DMS 273 (cell line): ENCODE data around the gene FOXG1.

Experiments used
- DNase-seq: peaks from one replicate; lab custom pipeline; 2025; ENCODE audit not compliant: unreplicated experiment; lab: John Stamatoyannopoulos, UW

FOXG1 gene

DNA sequence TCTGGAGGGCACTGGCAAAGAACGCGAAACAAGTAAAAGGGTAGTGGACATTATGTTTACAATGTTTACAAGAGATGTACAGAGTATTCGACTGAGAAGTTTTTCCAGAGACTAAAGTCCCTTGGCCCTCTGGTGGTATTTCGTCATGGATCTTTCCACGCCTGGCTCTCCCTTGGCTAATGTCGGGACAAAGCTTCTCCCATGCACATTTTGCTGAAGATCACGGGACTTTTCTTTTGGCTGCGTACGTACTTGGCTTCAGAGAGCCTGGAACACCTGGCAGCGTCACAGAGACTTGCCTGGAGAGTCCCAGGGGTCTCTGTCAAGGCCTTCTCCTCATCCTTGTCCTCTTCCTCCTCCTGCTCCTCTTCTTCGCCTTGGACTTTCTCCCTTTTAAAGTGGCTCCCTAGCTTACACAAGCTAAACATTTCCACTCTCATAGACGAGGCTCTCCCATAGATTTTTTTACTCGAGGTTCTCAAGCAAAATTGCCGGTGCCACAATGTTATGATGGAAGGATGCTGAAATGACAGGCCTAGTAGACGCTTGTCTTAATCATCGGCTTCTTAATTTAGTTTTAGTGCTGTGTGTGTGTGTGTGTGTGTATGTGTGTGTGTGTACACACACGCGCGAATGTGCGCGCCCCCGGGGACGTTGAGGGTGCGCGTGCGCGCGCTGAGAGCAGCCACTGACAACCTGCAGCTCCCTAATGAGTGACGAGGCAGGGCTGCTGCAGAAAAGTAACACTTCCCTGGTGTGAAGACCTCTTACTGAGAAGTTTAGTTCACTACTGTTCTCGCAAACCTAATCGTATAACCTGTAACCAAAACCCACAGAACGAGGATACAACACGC lies 4.9 kb upstream of the FOXG1 start:
- DNase-seq = no peak

DNA sequence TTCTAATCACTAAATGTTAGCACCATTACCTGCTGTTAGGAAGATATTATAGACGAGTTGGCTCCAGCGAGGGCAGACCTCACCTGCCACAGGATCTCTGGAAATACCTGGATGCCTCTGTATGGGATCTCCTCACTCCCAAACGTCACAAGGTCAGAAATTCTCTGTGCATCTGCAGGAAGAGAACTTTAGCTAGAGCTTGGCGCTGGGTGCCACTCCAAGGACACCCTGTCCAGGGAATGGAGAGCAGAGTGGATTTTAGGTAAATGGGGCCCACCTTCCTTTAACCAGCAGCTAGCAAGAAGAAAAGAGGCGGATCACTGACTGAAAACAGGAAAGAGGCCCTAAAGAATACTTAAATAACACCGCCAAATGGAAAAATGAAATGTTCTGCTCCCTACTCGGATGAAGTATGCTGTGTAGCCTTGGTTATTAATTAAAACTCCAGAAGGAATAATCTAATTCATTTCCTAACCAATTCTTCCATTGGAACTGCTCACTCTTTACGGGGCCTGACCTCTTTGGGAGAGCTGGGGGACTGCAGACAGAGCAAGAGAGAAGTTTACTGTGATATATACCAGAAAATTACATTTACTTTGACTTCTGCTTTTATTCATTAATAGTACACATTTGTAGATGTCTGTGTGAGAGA lies 4.2 kb upstream of the FOXG1 start:
- no peak for DNase-seq

DNA sequence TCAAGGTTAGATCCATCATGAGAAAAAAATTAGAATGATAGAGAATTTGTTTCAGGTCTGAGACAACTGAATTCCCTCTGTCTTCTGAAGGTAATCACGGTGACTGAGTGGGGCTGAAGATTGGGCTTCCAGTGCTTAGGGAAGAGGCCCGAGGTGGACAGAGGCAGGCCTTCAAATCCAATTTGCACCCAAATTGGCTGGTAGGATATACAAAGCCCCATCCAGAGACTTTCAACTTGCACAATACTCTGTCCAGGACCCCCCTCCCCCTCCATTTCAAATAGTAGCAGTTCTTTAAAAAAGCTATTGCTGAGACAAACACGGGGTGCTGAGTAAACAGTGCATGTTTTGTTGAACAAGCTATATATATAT lies 3.6 kb upstream of the FOXG1 start:
- DNase-seq = no peak

DNA sequence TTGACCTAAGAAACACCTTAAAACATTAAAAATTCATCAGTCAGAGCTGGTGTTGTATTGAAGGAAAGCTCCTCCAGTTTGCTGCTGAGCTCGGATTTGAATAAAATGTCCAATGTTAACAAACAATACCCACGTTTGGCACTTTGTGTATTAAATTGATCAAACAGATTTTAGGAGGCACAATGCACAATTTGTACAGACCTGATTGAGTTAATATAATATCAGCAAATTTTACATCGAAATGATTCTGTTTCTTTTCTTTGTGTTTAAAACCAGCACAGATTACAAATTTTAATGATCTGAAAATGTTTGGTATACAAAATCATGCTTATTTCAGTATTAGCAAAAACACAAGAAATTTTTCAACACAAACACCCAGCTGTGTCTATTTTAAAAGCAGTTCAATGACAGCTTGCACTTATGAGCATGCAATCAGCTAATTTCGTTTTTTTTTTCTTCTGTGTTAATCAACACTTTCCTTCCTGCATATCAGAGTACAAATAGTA lies 2.8 kb upstream of the FOXG1 start:
- no peak for DNase-seq

DNA sequence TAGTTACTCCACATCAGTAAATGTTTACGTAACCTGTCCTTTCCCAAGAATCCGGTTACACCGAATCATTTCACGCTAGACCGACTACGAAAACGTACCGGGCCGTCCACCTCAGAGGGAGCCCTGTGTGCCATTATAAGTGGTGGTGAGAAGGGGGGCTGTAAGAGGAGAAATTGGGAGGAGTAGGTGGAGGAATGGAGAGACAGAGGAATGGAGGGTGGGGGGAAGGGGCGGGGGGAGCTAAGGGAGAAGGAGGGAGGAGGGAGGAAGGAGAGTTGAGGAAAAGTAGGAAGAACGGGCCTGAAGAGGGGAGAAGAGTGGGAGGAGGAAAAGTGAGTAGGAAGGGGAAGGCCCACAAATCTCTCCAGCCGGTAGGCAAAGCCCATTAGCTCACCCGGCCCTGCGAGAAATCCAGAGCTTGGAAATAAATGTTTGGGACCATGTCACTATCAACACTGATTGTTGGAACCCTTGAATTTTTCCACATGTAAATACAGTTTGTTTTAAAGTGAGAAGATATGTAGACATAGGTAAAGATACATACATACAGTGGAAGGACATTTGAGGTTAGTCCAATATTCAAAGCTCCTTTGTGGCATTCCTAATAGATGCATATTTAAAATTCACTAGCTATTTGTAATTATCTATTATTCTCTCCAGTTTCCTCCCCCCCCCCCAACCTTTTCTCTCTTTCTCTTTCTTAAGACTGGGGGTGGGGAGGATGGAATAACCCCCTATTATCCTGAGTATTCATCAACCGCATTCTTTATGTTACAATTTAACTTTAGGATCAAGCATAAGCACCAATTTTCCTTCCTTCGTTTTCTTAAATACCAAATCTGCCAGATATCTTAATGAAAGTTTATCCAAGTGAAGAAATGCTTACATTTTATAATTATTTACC lies 2.1 kb upstream of the FOXG1 start:
- DNase-seq = no peak

DNA sequence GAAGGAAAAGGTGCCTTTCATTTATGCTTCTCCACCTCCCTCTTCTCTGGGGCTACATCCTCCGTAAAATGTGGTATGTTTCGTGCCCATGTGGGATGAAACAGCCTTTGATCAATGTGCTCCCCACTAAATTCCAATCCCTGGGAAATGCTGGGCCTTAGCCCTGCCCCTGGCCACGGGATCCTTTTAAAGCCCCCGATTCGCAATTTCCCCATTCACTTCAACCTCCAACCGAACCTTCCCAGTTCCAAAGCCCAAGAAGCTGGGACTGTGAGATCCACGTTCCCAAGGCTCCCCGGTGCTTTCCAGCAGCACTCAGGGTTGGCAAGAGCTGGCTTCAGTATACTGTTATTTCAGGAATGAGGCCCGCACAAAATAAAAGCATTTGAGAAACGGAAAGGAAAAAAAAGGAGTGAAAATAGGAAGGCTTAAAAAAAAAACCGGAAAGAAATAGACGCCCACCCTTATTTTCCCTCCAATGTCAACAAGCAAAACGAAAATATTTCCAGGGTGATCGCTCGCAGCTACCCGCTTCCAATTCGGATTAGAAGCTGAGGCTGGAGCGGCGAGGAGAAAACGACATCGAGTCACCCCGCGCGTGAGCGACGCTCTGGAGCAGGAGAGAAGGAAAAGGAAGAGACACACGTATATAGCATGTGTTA lies 1.3 kb upstream of the FOXG1 start:
- DNase-seq = no peak

DNA sequence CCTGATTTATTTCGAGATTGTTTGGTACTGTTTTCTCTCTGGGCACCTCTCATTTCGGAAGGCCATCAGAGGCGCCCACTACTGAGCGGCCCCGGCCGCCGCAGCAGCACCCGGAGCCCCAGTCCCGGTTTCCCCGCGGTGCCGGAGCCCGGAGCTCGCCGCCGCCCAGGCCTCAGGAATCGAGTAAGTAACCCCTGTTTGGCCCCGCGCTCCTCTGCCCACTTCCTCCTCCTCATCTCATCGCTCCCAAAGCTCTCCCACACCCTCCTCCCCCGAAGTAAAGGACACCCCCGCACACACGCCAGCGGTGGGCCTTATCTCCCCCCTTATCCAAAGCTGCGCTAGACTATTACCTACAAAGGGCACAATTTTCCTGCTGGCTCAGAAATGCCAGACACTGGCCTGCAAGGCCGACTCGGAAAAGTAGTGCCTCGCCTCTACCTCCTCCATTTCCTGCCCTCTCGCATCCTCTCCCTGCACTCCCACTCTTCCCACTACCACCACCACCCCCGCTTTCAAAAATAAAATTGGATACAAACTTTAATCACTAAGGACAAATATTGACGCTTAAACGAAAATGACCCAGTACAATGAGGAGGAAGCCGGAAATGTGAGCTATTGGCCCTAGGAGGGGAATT lies 637 bp upstream of the FOXG1 start:
- DNase-seq = no peak

DNA sequence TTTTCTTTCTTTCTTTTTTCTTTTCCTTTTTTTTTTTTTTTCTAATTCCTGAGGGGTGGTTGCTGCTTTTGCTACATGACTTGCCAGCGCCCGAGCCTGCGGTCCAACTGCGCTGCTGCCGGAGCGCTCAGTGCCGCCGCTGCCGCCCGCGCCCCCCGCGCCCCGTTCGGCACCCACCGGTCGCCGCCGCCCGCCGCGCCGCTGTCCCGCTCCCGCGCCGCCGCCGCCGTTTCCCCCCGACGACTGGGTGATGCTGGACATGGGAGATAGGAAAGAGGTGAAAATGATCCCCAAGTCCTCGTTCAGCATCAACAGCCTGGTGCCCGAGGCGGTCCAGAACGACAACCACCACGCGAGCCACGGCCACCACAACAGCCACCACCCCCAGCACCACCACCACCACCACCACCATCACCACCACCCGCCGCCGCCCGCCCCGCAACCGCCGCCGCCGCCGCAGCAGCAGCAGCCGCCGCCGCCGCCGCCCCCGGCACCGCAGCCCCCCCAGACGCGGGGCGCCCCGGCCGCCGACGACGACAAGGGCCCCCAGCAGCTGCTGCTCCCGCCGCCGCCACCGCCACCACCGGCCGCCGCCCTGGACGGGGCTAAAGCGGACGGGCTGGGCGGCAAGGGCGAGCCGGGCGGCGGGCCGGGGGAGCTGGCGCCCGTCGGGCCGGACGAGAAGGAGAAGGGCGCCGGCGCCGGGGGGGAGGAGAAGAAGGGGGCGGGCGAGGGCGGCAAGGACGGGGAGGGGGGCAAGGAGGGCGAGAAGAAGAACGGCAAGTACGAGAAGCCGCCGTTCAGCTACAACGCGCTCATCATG lies 654 bp downstream of the FOXG1 start:
- DNase-seq = no peak

DNA sequence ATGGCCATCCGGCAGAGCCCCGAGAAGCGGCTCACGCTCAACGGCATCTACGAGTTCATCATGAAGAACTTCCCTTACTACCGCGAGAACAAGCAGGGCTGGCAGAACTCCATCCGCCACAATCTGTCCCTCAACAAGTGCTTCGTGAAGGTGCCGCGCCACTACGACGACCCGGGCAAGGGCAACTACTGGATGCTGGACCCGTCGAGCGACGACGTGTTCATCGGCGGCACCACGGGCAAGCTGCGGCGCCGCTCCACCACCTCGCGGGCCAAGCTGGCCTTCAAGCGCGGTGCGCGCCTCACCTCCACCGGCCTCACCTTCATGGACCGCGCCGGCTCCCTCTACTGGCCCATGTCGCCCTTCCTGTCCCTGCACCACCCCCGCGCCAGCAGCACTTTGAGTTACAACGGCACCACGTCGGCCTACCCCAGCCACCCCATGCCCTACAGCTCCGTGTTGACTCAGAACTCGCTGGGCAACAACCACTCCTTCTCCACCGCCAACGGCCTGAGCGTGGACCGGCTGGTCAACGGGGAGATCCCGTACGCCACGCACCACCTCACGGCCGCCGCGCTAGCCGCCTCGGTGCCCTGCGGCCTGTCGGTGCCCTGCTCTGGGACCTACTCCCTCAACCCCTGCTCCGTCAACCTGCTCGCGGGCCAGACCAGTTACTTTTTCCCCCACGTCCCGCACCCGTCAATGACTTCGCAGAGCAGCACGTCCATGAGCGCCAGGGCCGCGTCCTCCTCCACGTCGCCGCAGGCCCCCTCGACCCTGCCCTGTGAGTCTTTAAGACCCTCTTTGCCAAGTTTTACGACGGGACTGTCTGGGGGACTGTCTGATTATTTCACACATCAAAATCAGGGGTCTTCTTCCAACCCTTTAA lies 1.5 kb downstream of the FOXG1 start:
- no peak for DNase-seq

DNA sequence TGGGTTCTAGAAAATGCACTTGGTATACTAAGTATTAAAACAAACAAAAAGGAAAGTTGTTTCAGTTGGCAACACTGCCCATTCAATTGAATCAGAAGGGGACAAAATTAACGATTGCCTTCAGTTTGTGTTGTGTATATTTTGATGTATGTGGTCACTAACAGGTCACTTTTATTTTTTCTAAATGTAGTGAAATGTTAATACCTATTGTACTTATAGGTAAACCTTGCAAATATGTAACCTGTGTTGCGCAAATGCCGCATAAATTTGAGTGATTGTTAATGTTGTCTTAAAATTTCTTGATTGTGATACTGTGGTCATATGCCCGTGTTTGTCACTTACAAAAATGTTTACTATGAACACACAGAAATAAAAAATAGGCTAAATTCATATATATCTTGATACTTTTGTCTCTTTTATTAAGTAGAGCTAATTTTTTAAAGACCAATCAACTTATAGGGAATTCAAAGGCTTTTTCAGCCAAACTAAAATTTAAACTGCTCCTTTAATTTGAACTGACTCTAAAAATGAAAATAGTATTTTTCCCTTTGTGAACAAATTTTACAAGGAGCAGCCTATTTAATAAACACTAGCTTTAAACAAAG lies 2.8 kb downstream of the FOXG1 start:
- DNase-seq = no peak

DNA sequence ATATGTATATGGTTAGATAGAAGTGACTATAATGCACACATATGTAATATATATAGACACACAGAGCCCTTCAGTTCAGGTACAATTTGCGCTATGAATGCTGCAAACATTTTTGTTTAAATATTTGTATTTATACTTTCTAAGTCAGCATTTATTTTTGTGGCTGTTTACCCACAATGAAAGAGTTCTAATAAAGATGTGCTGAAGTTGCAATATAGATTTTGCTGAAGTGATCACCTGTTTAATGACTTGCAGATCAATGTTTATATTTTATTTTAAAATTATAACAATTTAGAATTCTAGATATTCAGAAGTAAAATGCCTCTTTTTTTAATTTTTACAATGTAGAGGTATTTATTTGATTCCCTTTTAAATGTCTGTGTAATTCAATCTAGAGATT lies 3.5 kb downstream of the FOXG1 start:
- no peak for DNase-seq

DNA sequence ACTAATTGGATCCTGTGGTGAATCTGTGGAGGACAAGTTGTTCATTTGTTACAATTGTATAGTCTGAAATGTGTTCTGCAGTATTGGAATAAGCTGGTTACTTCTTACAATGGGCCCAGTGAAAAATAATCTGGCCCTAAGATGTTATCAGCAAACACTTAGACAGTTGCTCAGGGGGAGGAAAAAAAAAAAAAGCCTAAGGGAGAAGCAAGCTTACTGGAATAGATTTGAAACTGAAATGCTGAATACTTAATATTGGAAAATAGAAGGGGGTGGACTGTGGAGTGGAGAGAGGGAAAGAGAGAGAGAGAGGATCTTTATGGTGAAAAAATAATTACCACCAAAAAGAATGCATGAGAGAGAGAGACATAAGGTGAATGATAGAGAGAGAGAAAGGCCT lies 4.0 kb downstream of the FOXG1 start:
- DNase-seq = no peak

DNA sequence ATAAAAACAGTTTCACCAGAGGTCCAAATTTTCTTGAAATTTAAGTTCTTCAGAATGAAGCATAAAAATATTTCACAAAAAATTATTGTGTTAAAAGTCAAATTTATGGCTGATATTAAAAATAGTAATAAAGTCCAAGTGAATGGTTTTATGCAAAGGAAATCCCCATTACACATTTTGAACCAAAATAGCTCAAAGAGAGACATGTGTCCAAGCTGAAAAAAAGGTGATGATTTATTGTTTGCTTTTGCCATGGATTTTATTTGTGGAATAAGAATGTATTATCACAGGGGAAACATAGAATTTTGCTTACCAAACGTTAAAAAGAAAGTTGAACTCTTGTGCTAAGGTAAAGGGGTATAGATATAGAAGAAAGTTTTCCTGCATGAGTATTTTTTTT lies 4.6 kb downstream of the FOXG1 start:
- no peak for DNase-seq

DNA sequence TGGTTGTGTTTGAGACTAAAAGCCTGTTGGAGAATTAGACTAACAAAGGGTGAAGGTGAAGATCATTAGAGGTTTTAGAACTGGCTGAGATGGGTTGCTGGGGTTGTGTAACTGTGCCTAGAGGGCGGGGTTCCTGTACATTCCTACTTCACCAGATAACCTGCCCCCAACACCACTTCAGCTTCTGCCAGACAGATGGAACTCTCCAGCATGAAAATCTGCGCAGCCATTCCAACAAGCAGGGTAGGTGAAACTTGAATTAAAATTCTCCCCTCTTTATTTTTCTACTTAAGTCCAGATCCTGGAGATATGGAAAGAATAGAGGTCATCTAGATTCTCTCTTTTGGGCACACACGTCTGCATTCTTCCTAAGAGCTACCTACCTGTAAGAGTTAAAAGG lies 6.0 kb downstream of the FOXG1 start:
- DNase-seq = no peak

DNA sequence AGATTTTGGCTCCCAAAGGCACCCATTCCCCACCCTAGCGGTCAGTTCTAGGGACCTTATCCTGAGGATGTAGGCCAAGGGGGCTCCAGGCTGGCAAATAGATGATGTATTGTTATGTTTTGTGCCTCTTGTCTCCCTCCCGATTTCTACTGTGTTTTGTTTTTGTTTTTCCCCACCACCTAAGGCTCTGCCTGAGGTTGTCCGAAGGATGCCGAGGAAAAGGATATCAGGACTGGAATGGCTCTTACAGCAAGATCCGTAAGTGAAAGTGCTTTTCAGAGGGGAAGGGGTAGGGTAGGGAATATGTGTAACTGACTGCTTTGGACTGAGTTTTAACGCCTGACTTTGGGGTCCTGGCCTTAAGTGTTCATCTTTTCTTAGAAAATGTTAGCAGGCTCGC lies 6.6 kb downstream of the FOXG1 start:
- DNase-seq = no peak

DNA sequence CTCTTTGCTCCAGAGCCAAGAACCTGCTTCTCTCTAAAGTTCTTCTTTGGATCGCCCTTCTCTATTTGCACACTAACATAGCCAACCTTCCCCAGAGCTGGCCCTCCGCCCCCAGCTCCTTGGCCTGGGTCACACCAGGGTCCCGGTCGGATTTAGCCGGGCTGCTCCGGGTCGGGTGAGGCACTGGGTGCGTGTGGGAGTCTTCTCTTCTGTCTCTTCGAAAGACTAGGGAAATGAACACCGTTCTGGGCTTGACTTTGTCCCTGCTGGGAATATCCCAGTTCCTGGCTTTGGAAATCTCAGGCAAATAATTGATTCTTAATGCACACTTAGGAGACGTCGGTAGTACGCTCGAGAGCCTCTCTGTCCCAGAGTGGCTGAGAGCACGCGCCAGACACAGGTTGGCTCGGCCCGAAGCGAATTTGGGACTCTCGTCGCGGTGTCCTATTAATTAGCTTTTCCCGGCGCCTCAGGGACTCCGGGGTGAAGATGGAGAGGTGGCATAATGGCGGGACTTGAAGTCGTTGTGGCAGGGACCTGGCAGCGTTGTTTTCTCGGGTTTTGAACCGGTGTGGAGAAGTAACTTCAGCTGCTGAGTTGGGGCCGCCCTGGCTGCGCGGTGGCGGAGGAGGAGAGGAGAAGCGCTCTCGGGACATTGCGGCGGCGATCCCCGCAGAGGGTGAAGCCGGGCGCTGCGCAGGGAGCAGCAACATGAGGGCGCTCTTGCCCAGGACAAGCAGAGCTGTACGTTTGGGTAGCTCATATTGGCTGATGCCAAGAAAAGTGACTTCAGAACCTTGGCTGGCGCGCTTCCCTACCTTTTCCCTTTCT lies 7.5 kb downstream of the FOXG1 start:
- peak; percentile 71 for DNase-seq
